Neural cell (in vitro differentiated cells): ENCODE data around the gene ELN. TPM values are rescaled to one million over a fixed set of nuclear protein-coding genes. Genes with fewer than 3 reads are reported as not detected.

ENCODE experiments used
- H2AFZ ChIP-seq: fragments of 200-600, 300-800 bp; sonication (generic), shearing (Covaris generic); 2 replicates; pipeline ENCODE4 v1.6.0; 2014; ENCODE audit warnings: low read depth, mild to moderate bottlenecking, antibody characterized with exemption, low read length, moderate library complexity
- H3F3A ChIP-seq: fragments of 200-600 bp; shearing (Covaris generic); 2 replicates; pipeline ENCODE4 v1.6.1; 2016; ENCODE audit warnings: mild to moderate bottlenecking, moderate library complexity, mixed read lengths, antibody characterized with exemption, low read length; ENCODE audit not compliant: insufficient read depth, poor library complexity, severe bottlenecking
- H3K27ac ChIP-seq: fragments of 200-600, 300-800 bp; sonication (generic), shearing (Covaris generic); 2 replicates; pipeline ENCODE4 v1.5.1; 2014; ENCODE audit warnings: mild to moderate bottlenecking, low read length, moderate library complexity
- H3K27me3 ChIP-seq: fragments of 300-800, 200-600 bp; sonication (generic), shearing (Covaris generic); 2 replicates; pipeline ENCODE4 v1.6.0; 2014; ENCODE audit warnings: mild to moderate bottlenecking, low read depth, low read length, moderate library complexity; ENCODE audit not compliant: insufficient read depth
- H3K36me3 ChIP-seq: fragments of 300-800, 200-600 bp; sonication (generic), shearing (Covaris generic); 2 replicates; pipeline ENCODE4 v1.5.1; 2014; ENCODE audit warnings: mild to moderate bottlenecking, antibody characterized with exemption, low read length, moderate library complexity; ENCODE audit not compliant: insufficient read depth
- H3K4me2 ChIP-seq: fragments of 300-800, 200-600 bp; sonication (generic), shearing (Covaris generic); 2 replicates; pipeline ENCODE4 v1.6.0; 2014; ENCODE audit warnings: mild to moderate bottlenecking, low read length
- H3K4me3 ChIP-seq: fragments of 300-800, 200-600 bp; sonication (generic), shearing (Covaris generic); 2 replicates; pipeline ENCODE4 v1.5.1; 2014; ENCODE audit warnings: mild to moderate bottlenecking, low read length, moderate library complexity
- H3K79me2 ChIP-seq: fragments of 200-600 bp; shearing (Covaris generic); replicated peaks from 2 replicates; pipeline ENCODE4 v1.6.0; 2014; ENCODE audit warnings: mild to moderate bottlenecking, low read length, moderate library complexity; ENCODE audit not compliant: insufficient read depth
- H3K9ac ChIP-seq: fragments of 300-800, 200-600 bp; sonication (generic), shearing (Covaris generic); 2 replicates; pipeline ENCODE4 v1.6.1; 2016; ENCODE audit warnings: mild to moderate bottlenecking, low read length, mixed read lengths
- H3K9me2 ChIP-seq: fragments of 200-600 bp; shearing (Covaris generic); 2 replicates; pipeline ENCODE4 v1.6.1; 2016; ENCODE audit warnings: mild to moderate bottlenecking, low read length, mixed read lengths; ENCODE audit not compliant: insufficient read depth
- H3K9me3 ChIP-seq: fragments of 200-600, 300-800 bp; sonication (generic), shearing (Covaris generic); 2 replicates; pipeline ENCODE4 v1.6.1; 2016; ENCODE audit warnings: mild to moderate bottlenecking, mixed run types, low read length, moderate library complexity, mixed read lengths
- H4K20me1 ChIP-seq: fragments of 200-600 bp; shearing (Covaris generic); 2 replicates; pipeline ENCODE4 v1.6.1; 2016; ENCODE audit warnings: mild to moderate bottlenecking, mixed run types; ENCODE audit not compliant: insufficient read depth
- EP300 ChIP-seq: fragments of 450-650 bp; conservative IDR thresholded peaks from 2 replicates; pipeline ENCODE4 v1.6.1; 2014; ENCODE audit warnings: antibody characterized with exemption, mild to moderate bottlenecking, moderate library complexity; ENCODE audit not compliant: poor library complexity, severe bottlenecking
- EZH2 ChIP-seq: fragments of 200-600, 300-800 bp; shearing (Covaris generic), sonication (generic); IDR thresholded peaks from 2 replicates; pipeline ENCODE4 v1.6.1; 2014; ENCODE audit warnings: antibody characterized with exemption, low read length, borderline replicate concordance, mild to moderate bottlenecking; ENCODE audit not compliant: insufficient read depth, poor library complexity, severe bottlenecking
- MXI1 ChIP-seq: fragments of 450-650 bp; conservative IDR thresholded peaks from 2 replicates; pipeline ENCODE4 v1.6.1; 2014; ENCODE audit warnings: antibody characterized with exemption, mild to moderate bottlenecking; ENCODE audit not compliant: poor library complexity, severe bottlenecking
- POLR2AphosphoS5 ChIP-seq: IDR thresholded peaks from 2 replicates; pipeline ENCODE4 v1.6.1; 2012
- RAD21 ChIP-seq: fragments of 450-650 bp; conservative IDR thresholded peaks from 2 replicates; pipeline ENCODE4 v1.6.1; 2014; ENCODE audit warnings: antibody characterized with exemption, mild to moderate bottlenecking, moderate library complexity
- REST ChIP-seq: IDR thresholded peaks from 2 replicates; pipeline ENCODE4 v1.6.1; 2012; ENCODE audit warnings: borderline replicate concordance
- SMC3 ChIP-seq: fragments of 450-650 bp; conservative IDR thresholded peaks from 2 replicates; pipeline ENCODE4 v1.6.1; 2014; ENCODE audit warnings: antibody characterized with exemption, mild to moderate bottlenecking, moderate library complexity; ENCODE audit not compliant: poor library complexity
- TAF1 ChIP-seq: IDR thresholded peaks from 2 replicates; pipeline ENCODE4 v1.6.1; 2012; ENCODE audit warnings: low read depth
- polyA plus RNA-seq: library from polyadenylated mRNA; depleted of rRNA; stranded (reverse); fragments of >200 nt; gene quantifications from 2 replicates; pipeline ENCODE4 v1.2.3, GENCODE V29; 2014
- TF ChIP-seq, protein P1 (sequence below): fragments of 450-650 bp; IDR thresholded peaks from 2 replicates; pipeline ENCODE4 v1.5.1; 2014; ENCODE audit warnings: antibody characterized with exemption, mild to moderate bottlenecking, moderate library complexity; ENCODE audit not compliant: poor library complexity, severe bottlenecking

ELN gene
- polyA plus RNA-seq, 1 donor from 2014 or later, result not detected

- Histone ChIP-seq H3K9me2 (no peaks in the 10 kb centered on the region), H3K79me2 (peaks cover 4% of the 10 kb centered on the region), H3F3A (no peaks in the 10 kb centered on the region), H3K4me2 (no peak overlapping the region), H4K20me1 (no peaks in the 10 kb centered on the region), H3K27ac (no peak overlapping the region), H3K9ac (no peak overlapping the region), H3K9me3 (no peaks in the 10 kb centered on the region), H3K27me3 (no peaks in the 10 kb centered on the region), H3K36me3 (no peaks in the 10 kb centered on the region), H3K4me3 (no peak overlapping the region), H2AFZ (no peak overlapping the region)
- TF ChIP-seq MXI1, result no peak
- no peak for TF ChIP-seq EZH2
- no peak for TF ChIP-seq SMC3
- no peak for TF ChIP-seq EP300
- TF ChIP-seq, protein P1, sequence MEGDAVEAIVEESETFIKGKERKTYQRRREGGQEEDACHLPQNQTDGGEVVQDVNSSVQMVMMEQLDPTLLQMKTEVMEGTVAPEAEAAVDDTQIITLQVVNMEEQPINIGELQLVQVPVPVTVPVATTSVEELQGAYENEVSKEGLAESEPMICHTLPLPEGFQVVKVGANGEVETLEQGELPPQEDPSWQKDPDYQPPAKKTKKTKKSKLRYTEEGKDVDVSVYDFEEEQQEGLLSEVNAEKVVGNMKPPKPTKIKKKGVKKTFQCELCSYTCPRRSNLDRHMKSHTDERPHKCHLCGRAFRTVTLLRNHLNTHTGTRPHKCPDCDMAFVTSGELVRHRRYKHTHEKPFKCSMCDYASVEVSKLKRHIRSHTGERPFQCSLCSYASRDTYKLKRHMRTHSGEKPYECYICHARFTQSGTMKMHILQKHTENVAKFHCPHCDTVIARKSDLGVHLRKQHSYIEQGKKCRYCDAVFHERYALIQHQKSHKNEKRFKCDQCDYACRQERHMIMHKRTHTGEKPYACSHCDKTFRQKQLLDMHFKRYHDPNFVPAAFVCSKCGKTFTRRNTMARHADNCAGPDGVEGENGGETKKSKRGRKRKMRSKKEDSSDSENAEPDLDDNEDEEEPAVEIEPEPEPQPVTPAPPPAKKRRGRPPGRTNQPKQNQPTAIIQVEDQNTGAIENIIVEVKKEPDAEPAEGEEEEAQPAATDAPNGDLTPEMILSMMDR, result no peak
- no peak for TF ChIP-seq TAF1
- TF ChIP-seq REST, result no peak
- TF ChIP-seq POLR2AphosphoS5, result no peak
- no peak for TF ChIP-seq RAD21
These were observed 50.5 kb downstream of the ELN start for GRCh38 chr7:74078461-74078860.

GRCh38 chr7:74082770-74083116 lies 54.8 kb downstream of the ELN start:
- H3K79me2 ChIP-seq, result peaks cover 19% of the 10 kb centered on the region
- peak overlapping the region; percentile 96 for H3K9ac ChIP-seq
- H3F3A ChIP-seq, result no peaks in the 10 kb centered on the region
- no peak for TF ChIP-seq REST
- TF ChIP-seq EZH2, result no peak
- H3K27me3 ChIP-seq, result no peaks in the 10 kb centered on the region
- peak overlapping the region; percentile 80 for H3K4me3 ChIP-seq
- peak overlapping the region; percentile 89 for H3K27ac ChIP-seq
- H4K20me1 ChIP-seq, result no peaks in the 10 kb centered on the region
- no peaks in the 10 kb centered on the region for H3K36me3 ChIP-seq
- no peaks in the 10 kb centered on the region for H3K9me2 ChIP-seq
- peak overlapping the region; percentile 94 for H2AFZ ChIP-seq
- peak overlapping the region; percentile 88 for H3K4me2 ChIP-seq
- no peaks in the 10 kb centered on the region for H3K9me3 ChIP-seq
